SK-N-SH treated with all-trans-retinoic acid at 6 μM for 48 hours (cell line): Measurements from ENCODE around the gene ACP1.

Experiments used
- ARNTL ChIP-seq: fragments of 450-650 bp; formaldehyde crosslinking; IDR thresholded peaks from 2 replicates; pipeline ENCODE4 v1.5.0; 2020; ENCODE audit warnings: low read depth, mild to moderate bottlenecking, moderate library complexity, borderline replicate concordance
- BACH2 ChIP-seq: fragments of 250-450 bp; sonication (Bioruptor Pico); IDR thresholded peaks from 2 replicates; pipeline ENCODE4 v1.9.0; 2021; ENCODE audit warnings: mild to moderate bottlenecking, borderline replicate concordance
- OSR1 ChIP-seq: fragments of 250-450 bp; sonication (Bioruptor Pico); IDR thresholded peaks from 2 replicates; pipeline ENCODE4 v1.8.0; 2022; ENCODE audit warnings: moderate library complexity, mild to moderate bottlenecking, inconsistent platforms
- PPARA ChIP-seq: fragments of 250-450 bp; sonication (Bioruptor Pico); IDR thresholded peaks from 2 replicates; pipeline ENCODE4 v1.5.0; 2020; ENCODE audit warnings: mild to moderate bottlenecking, borderline replicate concordance
- TCF4 ChIP-seq: fragments of 250-450 bp; sonication (Bioruptor Pico); IDR thresholded peaks from 2 replicates; pipeline ENCODE4 v1.8.0; 2021; ENCODE audit warnings: mild to moderate bottlenecking, moderate library complexity, borderline replicate concordance
- ZFP3 ChIP-seq: fragments of 250-450 bp; sonication (Bioruptor Pico); IDR thresholded peaks from 2 replicates; pipeline ENCODE4 v1.5.0; 2020; ENCODE audit warnings: mild to moderate bottlenecking, moderate library complexity
- ZNF565 ChIP-seq: fragments of 450-650 bp; formaldehyde crosslinking; conservative IDR thresholded peaks from 2 replicates; pipeline ENCODE4 v1.5.0; 2020; ENCODE audit warnings: low read depth, mild to moderate bottlenecking, moderate library complexity
- TF ChIP-seq, protein P1 (sequence below): fragments of 250-450 bp; sonication (Bioruptor Pico); IDR thresholded peaks from 2 replicates; pipeline ENCODE4 v1.5.1; 2020; ENCODE audit warnings: low read depth, mild to moderate bottlenecking, moderate library complexity

DNA sequence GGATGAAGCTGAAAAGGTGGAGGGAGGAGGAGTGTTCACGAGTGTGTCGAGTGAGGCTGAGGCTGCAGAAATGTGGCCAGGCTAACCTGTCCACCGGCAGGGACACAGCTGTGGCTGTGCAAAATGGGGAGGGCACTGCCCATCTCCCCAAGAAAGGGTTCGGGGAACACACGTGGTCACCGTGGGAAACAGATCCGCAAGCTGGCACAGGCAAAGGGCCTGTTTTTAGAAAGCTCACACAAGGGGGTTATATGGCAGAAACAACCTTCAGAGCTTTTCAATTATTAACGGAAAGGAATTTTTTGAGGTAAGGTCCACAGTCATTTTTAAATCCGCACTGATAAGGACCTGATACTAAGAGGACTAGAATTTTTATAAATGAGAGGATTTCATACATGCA is 36.6 kb upstream of the ACP1 start:
- TF ChIP-seq ZFP3 (no peak), ARNTL (CRISPR knock-in tag) (no peak), BACH2 (CRISPR knock-in tag) (no peak), PPARA (no peak), ZNF565 (CRISPR knock-in tag) (no peak), TCF4 (CRISPR knock-in tag) (no peak), OSR1 (CRISPR knock-in tag) (no peak)
- TF ChIP-seq, protein P1, sequence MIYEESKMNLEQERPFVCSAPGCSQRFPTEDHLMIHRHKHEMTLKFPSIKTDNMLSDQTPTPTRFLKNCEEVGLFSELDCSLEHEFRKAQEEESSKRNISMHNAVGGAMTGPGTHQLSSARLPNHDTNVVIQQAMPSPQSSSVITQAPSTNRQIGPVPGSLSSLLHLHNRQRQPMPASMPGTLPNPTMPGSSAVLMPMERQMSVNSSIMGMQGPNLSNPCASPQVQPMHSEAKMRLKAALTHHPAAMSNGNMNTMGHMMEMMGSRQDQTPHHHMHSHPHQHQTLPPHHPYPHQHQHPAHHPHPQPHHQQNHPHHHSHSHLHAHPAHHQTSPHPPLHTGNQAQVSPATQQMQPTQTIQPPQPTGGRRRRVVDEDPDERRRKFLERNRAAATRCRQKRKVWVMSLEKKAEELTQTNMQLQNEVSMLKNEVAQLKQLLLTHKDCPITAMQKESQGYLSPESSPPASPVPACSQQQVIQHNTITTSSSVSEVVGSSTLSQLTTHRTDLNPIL (CRISPR knock-in tag): no peak
